Osteoblast (primary cell): ENCODE data around the gene CALN1. TPM values are rescaled to one million over a fixed set of nuclear protein-coding genes. Genes with fewer than 3 reads are reported as not detected.

ENCODE experiments used
- DNase-seq: peaks from one replicate; pipeline ENCODE4 v3.0.0; 2011; ENCODE audit warnings: low spot score, mixed read lengths; ENCODE audit not compliant: insufficient read length; ENCODE audit errors: missing footprints
- H2AFZ ChIP-seq: 2 replicates; pipeline ENCODE4 v1.6.0; 2011; ENCODE audit warnings: mild to moderate bottlenecking, low read length
- H3K27ac ChIP-seq: 2 replicates; pipeline ENCODE4 v1.5.1; 2011; ENCODE audit warnings: mild to moderate bottlenecking, low read depth, low read length, moderate library complexity
- H3K27me3 ChIP-seq: 2 replicates; pipeline ENCODE4 v1.6.0; 2012; ENCODE audit warnings: mild to moderate bottlenecking, control low read depth, inconsistent platforms, low read length, moderate library complexity; ENCODE audit not compliant: insufficient read depth
- H3K36me3 ChIP-seq: 2 replicates; pipeline ENCODE4 v1.5.1; 2011; ENCODE audit warnings: mild to moderate bottlenecking, low read length, control low read depth, moderate library complexity; ENCODE audit not compliant: insufficient read depth
- H3K4me1 ChIP-seq: 2 replicates; pipeline ENCODE4 v1.5.1; 2011; ENCODE audit warnings: mild to moderate bottlenecking, low read length, control low read depth, moderate library complexity; ENCODE audit not compliant: insufficient read depth
- H3K4me2 ChIP-seq: 2 replicates; pipeline ENCODE4 v1.6.0; 2011; ENCODE audit warnings: mild to moderate bottlenecking, low read length; ENCODE audit not compliant: insufficient read depth
- H3K4me3 ChIP-seq: fragments of 200-600 bp; sonication (generic); 3 replicates; pipeline ENCODE4 v1.5.1; 2012; ENCODE audit warnings: mild to moderate bottlenecking, low read length, inconsistent platforms; ENCODE audit not compliant: insufficient read depth
- H3K79me2 ChIP-seq: 2 replicates; pipeline ENCODE4 v1.6.0; 2012; ENCODE audit warnings: mild to moderate bottlenecking, low read length, control low read depth, inconsistent platforms; ENCODE audit not compliant: insufficient read depth
- H3K9me3 ChIP-seq: 2 replicates; pipeline ENCODE4 v1.5.1; 2011; ENCODE audit warnings: low read depth, low read length, control low read depth
- H4K20me1 ChIP-seq: 2 replicates; pipeline ENCODE4 v1.6.0; 2012; ENCODE audit warnings: mild to moderate bottlenecking, low read length, control low read depth; ENCODE audit not compliant: insufficient read depth
- total RNA-seq: library from RNA; depleted of rRNA; stranded (reverse); fragments of >200 nt; gene quantifications from 2 replicates; pipeline ENCODE4 v1.2.3, GENCODE V29; 2012
- TF ChIP-seq, protein P1 (sequence below): IDR thresholded peaks from 2 replicates; pipeline ENCODE4 v1.5.1; 2011; ENCODE audit warnings: mild to moderate bottlenecking, low read depth, low read length, moderate library complexity; ENCODE audit errors: extremely low read depth

CALN1 gene
- total RNA-seq, 1 donor = not detected

DNA sequence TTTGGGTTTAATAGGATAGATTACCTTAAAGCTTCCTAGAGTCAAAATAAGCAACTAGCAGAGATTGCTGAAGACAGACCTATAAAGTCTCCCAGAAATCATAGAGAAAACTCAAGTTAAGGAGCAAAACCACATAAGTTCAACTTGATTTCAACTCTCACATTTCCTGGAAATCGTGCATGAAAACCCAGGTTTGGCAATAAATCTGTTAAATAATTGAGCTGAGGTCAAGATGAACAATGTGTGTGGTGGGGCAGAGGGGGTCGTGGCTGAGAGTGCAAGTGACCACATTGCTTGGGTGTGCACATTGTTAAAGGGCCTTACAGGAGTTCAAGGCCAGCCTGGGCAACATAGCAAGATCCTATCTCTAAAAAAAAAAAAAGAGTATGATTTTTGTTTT is 643.7 kb downstream of the CALN1 start:
- Histone ChIP-seq H3K27ac (no peak overlapping the region), H2AFZ (no peak overlapping the region), H3K4me2 (no peak overlapping the region), H3K4me1 (no peaks in the 10 kb centered on the region), H3K4me3 (no peak overlapping the region), H3K9me3 (no peaks in the 10 kb centered on the region), H3K79me2 (no peaks in the 10 kb centered on the region), H3K36me3 (no peaks in the 10 kb centered on the region), H4K20me1 (no peaks in the 10 kb centered on the region), H3K27me3 (no peaks in the 10 kb centered on the region)
- TF ChIP-seq, protein P1, sequence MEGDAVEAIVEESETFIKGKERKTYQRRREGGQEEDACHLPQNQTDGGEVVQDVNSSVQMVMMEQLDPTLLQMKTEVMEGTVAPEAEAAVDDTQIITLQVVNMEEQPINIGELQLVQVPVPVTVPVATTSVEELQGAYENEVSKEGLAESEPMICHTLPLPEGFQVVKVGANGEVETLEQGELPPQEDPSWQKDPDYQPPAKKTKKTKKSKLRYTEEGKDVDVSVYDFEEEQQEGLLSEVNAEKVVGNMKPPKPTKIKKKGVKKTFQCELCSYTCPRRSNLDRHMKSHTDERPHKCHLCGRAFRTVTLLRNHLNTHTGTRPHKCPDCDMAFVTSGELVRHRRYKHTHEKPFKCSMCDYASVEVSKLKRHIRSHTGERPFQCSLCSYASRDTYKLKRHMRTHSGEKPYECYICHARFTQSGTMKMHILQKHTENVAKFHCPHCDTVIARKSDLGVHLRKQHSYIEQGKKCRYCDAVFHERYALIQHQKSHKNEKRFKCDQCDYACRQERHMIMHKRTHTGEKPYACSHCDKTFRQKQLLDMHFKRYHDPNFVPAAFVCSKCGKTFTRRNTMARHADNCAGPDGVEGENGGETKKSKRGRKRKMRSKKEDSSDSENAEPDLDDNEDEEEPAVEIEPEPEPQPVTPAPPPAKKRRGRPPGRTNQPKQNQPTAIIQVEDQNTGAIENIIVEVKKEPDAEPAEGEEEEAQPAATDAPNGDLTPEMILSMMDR = no peak
- no peak for DNase-seq

DNA sequence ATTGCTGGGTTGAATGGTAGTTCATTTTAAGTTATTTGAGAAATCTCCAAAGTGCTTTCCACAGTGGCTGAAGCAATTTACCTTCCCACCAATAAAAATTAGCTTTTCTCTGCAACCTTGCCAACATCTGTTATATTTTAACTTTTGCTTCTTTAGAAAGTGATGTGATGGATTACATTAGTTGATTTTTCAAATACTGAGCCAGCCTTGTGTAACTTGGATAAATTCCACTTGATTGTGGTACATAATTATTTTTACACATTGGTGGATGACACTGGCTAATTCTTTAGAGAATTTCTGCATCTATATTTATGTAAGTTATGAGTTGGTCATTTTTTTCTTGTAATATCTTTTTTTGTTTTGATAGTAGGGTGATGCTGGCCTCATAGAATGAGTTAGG is 646.1 kb downstream of the CALN1 start:
- DNase-seq = no peak
- H3K27me3 ChIP-seq = no peaks in the 10 kb centered on the region

DNA sequence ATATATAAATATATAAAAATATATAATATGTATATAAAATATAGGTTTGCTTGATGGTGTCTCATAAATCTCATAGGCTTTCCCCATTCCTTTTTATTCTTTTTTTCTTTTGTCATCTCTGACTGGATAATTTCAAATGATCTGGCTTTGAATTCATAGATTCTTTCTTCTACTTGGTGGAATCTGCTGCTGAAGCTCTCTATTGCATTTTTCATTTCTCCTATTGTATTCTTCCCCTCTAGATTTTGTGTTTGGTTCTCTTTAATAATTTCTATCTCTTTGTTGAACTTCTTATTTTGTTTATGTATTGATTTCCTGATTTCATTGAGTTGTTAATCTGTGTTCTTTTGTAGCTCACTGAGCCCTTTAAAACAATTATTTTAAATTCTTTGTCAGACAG is 650.8 kb downstream of the CALN1 start:
- H3K36me3 ChIP-seq = no peaks in the 10 kb centered on the region
- peaks cover 5% of the 10 kb centered on the region for H3K9me3 ChIP-seq
- H4K20me1 ChIP-seq = no peaks in the 10 kb centered on the region
- no peak overlapping the region for H3K4me2 ChIP-seq
- H3K27me3 ChIP-seq = no peaks in the 10 kb centered on the region
- no peaks in the 10 kb centered on the region for H3K4me1 ChIP-seq
- DNase-seq = no peak
- no peak overlapping the region for H3K4me3 ChIP-seq
- H3K79me2 ChIP-seq = no peaks in the 10 kb centered on the region
- H2AFZ ChIP-seq = no peak overlapping the region
- TF ChIP-seq, protein P1 = no peak
- H3K27ac ChIP-seq = no peak overlapping the region

More for the DNA sequence above, 646.1 kb downstream of the CALN1 start:
- Histone ChIP-seq H3K36me3 (no peaks in the 10 kb centered on the region), H4K20me1 (no peaks in the 10 kb centered on the region), H3K79me2 (no peaks in the 10 kb centered on the region), H3K4me2 (no peak overlapping the region), H3K4me1 (no peaks in the 10 kb centered on the region), H3K4me3 (no peak overlapping the region), H3K9me3 (peaks cover 5% of the 10 kb centered on the region), H3K27ac (no peak overlapping the region), H2AFZ (no peak overlapping the region)
- TF ChIP-seq, protein P1 = no peak

DNA sequence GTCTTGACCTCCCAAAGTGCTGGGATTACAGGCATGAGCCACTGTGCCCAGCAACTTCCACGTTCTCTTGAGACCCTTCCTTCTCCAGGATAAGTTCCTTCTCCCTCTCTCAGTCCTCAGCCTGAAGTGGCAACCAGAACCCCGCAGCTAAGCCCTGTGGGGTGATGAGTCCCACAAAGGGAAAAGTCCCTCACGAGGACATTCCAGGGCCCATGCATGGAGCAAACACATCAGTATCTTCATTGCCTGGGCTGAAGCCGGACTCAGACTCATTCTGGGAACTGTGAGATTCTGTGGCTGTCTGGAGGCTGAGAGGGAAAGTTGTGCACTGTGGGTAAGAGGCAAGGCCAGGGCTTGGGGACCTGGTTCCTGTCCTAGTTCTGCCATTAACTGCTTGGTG is 657.3 kb downstream of the CALN1 start:
- TF ChIP-seq, protein P1 = no peak
- Histone ChIP-seq H4K20me1 (no peaks in the 10 kb centered on the region), H3K27ac (no peak overlapping the region), H2AFZ (no peak overlapping the region), H3K36me3 (no peaks in the 10 kb centered on the region), H3K4me2 (no peak overlapping the region), H3K79me2 (no peaks in the 10 kb centered on the region), H3K9me3 (no peaks in the 10 kb centered on the region), H3K27me3 (no peaks in the 10 kb centered on the region), H3K4me3 (no peak overlapping the region), H3K4me1 (no peaks in the 10 kb centered on the region)
- DNase-seq = no peak
